HG03095 (cell line): ENCODE data around the gene BCL6.

Experiments used
- ATAC-seq: cut with Tn5 transposase; IDR thresholded peaks from one replicate; pipeline ENCODE4 v1.9.1; 2021; ENCODE audit warnings: moderate library complexity; ENCODE audit not compliant: unreplicated experiment

BCL6 gene

DNA sequence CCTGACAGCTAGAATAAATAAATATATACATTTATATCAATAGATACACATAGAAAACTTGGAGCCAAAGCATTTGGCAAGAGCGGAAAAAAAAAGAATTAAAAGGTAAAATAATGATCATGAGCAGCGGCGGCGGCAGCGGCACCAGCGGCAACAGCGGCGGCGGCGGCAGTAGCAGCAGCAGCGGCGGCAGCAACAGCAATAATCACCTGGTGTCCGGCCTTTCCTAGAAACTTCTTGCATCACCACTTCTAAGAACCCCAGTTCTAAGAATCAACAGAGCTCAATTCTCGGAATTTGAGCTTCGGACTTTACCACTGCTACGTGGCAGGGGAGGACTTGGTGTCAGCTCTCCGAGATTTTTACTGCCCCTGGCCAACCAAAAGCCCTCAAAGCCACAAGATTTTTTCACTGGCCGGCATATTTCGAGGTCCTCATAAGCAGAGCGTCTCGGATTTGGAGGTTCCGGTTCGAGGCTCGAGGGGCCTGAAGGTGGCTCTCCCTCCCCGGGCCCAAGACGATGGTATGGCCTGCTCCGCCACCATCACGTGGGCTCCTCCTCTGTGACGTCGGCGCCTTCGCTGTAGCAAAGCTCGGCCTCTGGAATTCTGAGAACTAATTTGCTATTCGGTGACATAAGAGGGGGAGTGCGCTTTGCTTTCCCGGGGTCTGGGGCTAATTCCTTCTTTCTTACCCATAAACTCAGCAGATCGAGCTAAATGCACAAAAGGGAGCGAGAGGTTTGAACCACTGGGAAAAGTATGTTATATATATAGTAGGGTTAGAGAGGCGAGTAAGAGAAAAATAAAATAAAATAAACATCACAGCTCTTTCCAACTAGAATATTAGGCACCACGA is at the start of gene BCL6:
BCL6 (minus strand) TSS at position 268 of the 858 bp plus-strand sequence. CDS start 11,775 bp downstream, outside the sequence.
- peak; percentile 64 for ATAC-seq

DNA sequence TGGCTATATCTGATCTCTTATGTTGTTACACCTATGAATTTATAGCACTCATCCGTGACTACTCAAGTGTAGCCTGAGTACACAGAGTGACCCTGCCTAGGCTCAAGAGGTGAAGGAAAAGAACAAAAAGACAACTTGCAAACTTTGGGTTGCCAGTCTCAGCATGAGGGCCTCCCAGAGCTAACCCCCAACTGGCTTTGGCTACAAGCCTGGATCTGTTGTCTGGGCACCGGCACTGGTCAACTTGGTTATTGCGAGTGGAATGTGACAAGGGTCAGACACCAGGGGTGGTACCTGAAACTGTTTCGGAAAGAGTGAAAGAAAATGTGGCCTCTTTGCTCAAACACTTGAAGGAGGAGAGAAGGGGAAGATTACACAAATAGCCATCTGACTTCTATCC is 49.5 kb upstream of the BCL6 start:
- no peak for ATAC-seq

DNA sequence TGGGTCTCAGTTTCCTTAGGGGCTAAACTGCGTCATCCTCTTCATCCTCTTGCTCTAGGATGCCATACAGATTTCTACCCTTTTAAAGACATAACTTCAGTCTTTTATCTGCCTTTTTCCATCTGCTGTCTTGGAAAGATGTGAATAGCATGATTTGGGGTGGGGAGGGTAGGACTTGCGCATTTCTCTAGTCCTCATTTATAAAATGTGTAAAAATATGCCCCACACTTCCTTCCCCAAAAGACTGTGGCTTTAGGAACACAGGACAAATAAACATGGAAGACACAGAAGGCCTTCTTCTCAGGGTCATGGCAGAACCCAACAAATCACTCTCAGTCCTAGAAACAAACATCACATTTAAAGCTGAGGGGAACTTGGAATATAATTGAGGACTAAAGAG is 48.4 kb upstream of the BCL6 start:
- ATAC-seq: no peak

DNA sequence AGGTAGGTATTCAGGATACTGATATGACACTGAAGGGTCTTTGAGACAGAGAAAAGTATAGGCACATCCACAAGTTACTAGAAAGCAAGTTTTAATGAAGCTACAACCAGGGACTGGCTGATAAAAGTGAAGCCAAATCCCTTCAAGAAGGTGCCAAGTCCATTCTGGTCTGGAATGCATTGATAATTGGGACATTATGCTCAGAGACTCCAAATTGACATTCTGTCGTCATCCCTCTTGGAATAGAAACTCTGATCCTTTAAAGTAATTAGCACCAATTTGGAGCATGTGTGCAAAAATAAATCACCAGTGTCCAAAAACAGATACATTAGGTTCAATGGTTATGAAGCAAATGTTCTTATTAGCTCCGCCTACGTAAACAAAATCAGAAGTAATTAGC is 47.3 kb upstream of the BCL6 start:
- ATAC-seq: no peak

DNA sequence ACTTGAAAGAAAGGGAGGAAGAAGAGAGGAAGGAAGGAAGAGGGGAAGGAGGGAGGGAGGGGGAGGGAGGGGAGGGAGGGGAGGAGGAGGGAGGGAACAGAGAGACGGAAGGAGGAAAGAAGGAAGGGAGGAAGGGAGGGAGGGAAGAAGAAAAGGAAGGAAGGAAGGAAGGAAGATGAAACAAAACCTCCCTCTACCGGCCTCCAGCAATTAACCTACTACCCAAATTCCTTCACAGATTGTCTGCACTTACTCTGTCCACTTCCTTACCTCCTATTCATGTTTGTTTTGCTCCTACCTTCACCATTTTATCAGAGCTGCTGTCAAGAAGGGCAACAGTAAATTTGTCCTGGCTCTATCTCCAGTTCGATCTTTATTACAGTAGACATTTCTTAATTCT is 44.6 kb upstream of the BCL6 start:
- no peak for ATAC-seq

DNA sequence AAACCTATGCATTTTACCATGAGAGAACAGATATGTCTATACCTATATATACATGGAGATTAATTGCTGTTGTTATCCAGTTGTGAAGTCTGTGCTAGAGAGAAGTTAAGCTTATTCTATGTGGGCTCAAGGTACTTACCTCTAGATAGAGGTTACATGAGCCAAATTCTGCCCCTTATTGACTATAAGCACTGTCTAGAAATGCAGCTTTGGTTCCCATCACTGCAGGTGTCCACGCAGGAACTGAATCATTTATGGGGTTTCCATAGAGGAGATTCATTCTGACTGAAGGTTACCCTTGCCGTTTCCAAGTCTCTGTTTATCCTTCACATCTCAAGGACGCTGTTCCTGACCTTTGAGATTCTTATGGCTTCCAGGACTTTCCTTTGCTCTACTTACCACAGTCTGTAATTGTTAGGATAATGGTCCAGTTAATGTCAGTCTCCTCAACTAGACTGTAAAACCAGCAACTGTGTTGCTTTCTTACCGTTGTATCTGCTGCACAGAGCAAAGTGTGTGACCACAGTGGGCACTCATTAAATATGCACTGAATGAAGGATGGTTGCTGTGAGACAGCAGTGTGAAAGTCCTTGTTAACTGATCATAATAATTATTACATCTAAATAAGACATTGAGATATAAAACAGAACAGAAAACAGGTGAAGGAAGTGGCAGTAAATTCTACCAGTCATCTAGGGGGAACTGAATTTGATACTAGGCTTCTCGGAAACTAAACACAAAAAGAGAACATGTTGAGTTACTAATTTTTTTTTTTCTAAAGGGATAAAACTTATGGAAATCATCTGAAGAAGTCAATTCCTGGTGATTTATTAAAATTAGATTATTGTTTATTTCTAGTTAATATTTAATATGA is 44.0 kb upstream of the BCL6 start:
- ATAC-seq: no peak

DNA sequence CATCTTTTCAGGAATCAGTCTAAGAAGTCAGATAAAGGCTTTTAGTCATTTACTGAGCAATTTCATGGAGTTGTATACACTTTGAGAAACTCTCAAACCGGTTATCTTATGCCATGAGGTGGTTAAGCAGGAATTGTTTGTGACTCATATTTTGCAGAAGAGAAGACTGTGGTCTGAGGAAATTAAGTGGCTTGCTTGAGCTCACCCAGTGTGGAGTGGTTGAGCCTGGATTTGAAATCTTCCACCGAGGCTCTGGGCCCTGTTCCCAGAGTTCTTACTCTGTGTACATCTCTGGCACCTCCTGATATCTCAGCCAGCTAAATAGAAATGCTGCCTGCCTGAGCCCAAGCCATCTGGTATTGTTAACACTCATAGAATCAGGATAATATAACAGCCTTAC is 37.8 kb upstream of the BCL6 start:
- no peak for ATAC-seq

DNA sequence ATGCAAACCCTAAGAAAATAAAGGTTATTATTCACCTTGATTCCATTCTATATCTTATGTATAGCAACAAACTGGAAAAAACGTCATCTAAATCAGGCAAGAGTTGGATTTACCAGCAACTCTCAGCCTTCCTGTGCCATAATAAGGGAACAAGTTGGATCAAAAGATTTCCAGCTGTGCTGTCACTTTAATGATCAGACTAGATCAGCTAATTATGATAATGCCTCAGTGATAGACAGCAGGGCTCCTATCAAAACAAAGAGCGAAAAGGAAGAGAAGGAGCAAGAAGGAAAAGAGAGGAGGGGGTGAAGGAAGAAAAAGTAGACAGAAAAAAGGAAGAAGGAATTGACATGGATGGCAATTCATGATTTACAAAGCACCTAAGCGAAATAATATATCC is 36.7 kb upstream of the BCL6 start:
- ATAC-seq: no peak

DNA sequence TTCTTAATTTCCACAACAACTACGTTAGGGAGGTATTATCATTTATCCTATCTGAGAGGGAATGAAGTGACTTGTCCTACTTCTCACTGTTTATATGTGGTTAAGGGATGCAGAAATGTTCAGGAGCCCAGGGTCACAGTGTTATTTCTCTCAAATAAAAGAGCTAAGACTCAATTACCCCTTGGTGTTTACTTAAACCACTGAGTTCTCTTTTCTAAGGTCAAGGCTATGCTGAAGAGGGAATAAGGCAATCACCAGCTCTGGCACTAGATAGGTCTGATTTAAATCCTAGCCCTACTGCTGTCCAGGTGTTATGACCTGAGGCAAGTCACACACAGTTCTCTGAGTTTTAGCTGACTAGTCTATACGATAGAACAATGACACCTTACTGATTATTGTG is 35.7 kb upstream of the BCL6 start:
- ATAC-seq: no peak

DNA sequence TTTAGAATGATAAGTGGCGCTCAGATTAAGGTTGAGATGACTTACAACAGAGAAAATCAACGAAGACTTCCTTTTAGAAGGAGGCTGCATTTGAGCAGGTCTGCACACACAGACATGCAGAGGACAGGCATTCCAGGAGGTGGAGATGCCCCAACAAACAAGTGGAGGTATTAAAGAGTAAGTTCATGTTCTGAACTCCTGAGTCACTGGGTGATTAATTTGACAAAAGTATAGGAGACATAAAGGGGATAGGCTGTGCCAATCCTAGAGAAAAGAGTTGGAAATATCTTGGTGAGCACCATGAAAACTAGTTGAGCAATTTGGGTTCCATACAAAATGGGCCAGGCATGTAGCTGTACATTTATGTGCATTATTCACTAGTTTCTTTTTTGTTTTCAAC is 33.5 kb upstream of the BCL6 start:
- no peak for ATAC-seq

DNA sequence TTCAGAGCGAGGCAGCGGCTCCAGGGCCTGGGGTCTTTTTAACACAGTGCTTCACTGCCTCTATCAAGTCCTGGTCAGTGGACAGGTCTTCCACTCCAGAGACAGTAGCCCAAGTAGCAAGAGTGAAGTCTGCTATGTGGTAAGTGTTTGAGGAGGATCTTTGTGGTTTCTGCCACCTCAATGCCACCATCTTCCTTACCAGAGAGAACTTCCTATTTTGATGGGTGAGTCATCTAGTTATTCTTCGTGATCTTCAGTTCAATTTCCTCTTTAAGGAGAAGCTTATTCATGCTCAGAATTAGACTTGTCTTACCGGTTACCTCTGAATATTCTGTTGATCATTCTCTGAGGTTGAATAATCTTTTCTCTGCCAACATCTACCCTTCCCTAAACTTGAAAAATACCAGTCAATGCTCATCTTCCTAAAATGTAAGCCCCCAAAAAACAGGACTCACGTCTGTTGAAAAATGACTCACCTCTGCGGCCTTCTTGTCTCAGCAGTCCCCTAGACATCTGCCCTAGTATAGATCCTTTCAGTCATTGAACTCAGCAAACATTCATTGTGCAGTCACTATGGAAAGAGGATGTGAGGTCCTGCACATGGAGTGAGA is 32.2 kb upstream of the BCL6 start:
- ATAC-seq: no peak

DNA sequence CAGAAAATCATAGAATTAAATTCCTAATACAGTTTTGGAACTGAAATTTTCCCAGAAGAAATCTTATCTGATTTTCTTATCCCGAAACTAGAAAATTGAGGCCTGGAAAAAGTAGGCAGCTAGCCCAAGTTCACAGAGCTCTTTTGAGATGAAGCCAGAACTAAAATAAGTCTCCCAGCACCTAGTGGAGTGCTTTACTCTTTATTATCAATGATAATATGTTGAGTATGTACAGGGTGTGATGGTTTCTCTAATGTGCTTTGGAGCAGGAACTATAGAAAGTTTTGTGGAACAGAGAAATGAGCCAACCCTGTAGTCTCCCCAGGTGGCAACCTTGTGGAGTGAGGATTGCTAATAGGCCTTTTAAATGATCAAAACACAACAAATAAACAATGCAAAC is 30.3 kb upstream of the BCL6 start:
- no peak for ATAC-seq

DNA sequence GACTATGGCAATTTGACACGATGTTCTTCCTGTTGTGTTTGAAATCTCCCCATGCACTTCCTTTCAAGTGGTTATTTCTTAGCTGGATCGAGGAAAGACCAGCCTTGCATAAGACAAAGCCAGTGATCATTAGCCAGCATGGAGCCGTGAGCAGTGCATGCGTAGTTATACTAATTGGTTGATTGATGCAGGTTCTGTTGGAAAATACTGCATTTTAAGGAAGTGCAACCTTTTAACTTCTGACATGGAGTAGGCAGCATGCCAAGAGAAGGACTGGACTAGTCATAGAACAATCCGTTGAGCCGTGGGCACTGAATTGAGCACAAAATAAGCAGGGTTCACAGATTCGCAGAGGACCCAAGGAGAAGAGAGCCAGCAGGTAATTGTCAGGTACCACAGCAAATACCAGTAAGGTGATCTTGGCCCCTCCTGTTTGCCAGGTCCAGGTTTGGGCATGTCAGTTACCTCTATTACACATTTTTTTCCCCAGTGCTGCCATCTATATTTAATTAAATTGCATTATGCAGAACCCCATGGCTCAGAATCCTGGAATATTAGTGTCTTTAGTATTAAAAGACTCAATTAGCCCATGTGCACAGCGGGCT is 29.0 kb upstream of the BCL6 start:
- ATAC-seq: no peak

DNA sequence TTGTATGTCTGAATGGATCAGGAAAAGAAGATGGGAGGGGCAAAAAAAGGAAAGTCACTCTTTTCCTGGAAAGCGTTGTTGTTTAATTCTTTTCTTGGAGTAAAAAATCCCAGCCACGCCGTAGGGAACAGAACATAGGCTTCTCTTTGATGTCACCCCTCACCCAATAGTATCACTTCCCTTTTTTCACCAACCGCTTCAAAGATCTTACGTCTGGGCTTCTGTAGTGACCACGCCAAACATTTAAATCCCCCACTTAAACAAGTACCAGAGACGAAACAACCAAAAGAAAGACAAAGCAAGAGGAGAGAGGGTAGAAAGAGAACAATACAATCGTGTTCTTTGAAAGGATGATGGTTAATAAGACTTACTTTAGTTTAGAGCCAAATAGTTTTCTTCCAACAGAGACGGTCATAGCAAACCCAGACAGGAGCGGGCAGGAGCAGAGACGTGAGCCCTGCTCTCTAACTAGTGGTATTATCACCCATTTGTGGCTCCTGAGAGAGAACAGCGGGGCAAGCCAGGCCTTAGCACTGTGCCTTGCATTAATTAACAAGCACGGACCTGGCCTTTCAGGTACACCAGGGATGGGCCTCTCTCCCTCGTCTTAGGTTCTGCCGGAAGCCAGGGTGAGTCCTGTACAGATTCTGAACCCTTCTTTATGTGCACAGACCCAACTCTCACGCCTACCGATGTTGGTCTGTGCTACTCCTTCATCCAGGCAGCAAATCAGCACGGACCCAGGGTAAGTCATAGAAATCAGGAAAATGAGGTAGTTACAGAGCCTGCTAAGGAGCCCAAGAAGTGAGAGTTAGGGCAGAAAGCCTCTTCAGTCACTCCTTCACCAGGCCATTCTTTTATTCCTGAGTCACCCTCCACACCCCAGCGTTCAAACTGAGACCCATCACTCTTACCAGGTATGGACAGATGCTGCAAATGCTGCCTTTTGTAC is 28.2 kb upstream of the BCL6 start:
- ATAC-seq: peak; percentile 75

DNA sequence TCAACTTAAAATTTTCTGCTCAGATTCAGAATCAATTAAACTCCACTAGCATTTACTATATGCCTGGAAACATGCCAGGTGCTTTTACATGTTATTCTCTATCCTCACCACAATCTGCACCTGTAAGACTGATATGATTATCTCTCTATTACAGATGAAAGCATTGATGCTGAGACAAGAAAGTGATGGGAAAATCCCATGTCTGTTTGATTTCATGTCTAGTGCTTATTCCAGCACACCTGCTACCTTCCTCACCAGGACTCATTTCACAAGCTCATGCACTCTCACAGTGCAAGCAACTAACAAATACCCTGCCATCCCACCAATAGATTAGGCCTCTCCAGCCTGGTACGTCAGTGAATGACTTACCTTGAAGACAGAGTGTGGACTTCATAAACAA is 25.0 kb upstream of the BCL6 start:
- peak; percentile 47 for ATAC-seq

DNA sequence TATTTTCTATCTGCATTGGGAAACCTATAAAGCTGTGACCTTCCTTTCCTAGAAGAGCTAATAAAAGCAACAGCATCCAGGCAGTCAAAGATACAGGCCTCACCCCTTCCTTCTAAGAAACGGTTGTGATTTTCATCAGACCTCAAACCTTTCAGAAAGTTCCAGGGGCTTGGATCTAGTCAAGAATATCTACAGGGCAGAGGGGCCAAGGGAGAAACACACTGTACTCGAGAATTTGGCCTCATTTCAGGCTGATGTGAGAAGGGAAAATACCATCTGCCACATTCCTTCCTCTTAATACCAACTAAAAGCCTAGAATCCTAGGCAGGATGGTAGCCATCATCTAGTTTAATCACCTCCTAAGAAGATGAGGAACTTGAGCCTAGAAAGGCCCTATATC is 24.5 kb upstream of the BCL6 start:
- peak; percentile 7 for ATAC-seq

DNA sequence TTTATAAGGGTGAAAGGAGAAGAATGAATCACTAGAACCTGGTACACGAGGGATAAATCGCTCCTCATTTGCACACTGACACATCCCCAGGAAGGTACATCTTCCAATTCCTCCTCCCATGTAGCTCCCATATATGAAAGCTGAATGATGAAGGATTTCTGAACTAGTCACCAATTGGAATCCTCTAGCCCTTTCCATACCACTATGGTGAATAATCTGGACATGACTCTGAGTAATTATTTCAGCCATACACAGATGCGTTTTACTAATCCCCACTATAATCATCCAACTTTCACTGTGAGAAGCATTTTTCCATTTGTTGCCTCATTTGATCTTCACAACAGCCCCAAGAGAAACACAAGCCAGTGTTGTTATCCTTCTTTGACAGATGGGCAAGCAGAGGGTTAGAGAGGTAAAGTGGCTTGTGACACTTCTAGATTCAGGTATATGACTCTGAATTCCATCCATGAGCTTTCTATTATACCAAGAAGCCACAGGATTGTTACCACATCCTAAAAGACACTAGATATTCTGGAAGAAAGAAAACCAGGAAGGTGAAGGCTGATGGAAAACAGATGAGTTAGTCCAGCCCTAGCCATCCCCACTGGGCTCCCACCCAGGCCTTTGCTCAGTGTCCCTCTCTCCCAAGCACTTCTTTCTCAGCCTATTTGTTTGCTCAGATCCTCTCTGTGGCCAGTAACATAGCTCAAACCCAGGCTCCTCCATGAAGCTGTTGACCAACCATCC is 22.2 kb upstream of the BCL6 start:
- ATAC-seq: no peak

DNA sequence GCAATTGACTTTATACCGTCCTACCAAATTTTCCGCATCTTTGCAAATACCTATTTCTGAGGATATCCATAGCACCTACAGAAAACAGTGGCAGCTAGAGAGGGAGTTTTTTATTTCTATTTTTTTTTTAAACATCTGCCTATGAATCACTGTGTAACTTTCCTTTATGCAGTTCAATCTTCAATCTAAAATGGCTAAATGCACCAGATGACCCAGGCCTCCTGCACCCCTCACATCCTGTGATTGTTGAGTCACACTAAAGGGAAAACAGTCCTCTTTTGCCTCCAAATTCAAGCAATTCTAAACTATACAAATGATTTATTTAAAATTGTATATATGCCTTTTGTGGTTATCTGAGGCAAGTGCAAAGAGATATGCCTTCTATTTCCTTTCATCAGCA is 20.1 kb upstream of the BCL6 start:
- no peak for ATAC-seq

DNA sequence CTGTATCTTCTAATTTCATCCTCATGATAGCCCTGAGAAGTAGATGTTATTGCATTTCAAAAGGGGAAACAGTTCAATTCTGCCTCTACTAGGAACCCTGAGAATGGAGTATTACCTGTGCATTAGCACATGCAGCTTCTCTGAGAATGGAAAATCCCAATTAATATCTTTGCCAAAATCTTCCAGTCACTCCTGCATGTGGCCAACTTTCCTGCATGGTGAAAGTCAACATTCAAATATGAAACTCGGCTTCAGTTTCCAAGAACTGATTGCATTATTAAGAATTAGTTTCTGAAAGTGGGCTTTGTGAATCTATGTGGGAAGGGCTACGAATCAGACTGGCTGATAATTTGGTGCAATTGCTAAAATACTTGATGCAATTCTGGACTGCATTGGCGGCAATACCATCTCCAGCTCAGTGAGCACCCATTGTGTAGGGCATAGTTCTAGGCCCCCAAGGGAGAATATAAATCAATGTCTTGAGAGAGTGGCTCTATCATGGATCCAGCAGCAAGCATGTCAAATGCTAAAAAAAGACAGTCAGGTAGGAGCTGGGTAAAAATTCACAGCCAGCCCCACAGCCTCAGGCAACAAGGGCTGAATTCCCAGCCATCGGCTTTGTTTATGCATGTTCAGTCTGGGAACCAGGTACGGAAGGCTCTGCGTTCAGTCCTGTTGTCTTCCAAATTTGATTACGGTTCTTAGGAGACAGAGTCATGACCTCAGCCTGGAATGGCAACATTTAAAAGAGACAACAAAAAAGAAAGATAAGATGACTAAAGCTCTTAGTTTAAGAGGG is 18.8 kb upstream of the BCL6 start:
- no peak for ATAC-seq
